HG03439 (cell line): ENCODE results near the gene KDM4C.
"Not testable (repeated sequence)": the region's sequence is repeated elsewhere in the genome, so short reads cannot be mapped to it uniquely, and the experiment has no call there.

ENCODE experiments used
- ATAC-seq: cut with Tn5 transposase; IDR thresholded peaks from one replicate; pipeline ENCODE4 v1.9.1; 2021; ENCODE audit warnings: mild to moderate bottlenecking, moderate library complexity; ENCODE audit not compliant: unreplicated experiment

The KDM4C gene

GRCh38 chr9:7011395-7012067, 253.8 kb downstream of the KDM4C start:
- ATAC-seq, result no peak

DNA sequence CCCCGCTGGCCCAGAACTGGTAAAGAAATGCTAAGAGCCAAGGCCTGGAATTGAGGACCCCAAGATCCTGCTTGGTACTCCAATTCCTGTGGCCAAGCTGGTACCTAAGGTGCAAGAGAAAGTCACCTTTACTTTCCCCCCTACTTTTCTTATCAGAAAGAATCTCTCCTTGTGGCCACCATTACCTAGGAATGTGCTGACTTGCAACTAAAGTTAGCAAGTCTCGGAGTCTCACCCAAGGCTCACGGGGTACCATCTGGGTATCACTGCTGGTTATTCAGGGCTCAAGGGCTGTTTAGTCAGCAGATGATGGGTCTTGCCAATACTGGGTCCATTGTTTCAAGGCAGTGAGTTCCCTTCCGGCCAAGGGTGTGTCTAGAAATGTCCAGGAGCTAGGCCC, 270.2 kb downstream of the KDM4C start:
- no peak for ATAC-seq

- no peak for ATAC-seq
Observed at GRCh38 chr9:7028591-7028990, 270.8 kb downstream of the KDM4C start.

- ATAC-seq, result not testable (repeated sequence)
Observed at GRCh38 chr9:7030943-7031342, 273.2 kb downstream of the KDM4C start.

DNA sequence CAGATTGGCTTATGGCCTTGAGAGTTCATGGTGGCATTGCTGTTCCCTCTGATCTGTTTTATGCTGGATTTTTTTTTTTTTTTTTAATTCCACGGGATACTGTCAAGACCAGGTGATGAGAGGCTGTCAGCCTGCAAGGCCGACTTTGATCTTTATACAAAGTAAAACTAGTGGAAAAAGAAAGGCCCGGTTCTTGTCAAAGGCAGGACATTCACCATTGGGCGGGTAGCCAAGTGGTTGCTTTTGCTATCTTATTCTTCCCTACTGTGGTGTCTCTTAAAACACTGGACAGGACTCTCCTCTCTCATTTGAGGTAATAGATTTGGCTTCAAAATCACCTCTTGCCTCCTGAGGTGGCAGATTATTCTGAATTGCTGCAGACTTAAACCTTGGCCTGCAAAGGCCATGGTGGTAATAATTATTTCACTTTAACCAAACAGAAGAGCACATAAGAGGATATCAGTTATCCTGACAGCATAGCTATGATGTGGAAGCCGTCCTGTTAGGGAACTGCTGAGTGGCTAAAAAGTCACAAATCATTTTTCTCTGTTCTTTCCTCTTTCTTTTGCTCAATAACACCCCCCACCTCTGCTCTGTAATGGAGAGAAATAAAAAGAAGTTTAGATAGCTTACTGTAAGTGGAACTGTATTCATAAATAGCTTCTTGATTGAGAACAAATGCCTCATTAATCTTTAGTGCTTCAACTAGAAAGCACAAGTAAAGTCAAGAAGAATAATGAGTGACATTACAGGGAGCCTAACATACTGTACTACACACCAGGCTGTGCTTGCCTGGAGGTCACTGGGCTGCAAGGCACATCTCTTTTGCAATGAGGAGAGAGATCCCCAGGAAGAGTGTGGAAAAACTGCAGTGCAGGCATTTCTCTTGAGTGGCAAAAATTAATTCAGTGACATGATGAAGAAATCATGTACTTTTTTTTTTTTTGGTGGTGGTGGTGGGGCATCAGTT, 275.6 kb downstream of the KDM4C start:
- no peak for ATAC-seq

DNA sequence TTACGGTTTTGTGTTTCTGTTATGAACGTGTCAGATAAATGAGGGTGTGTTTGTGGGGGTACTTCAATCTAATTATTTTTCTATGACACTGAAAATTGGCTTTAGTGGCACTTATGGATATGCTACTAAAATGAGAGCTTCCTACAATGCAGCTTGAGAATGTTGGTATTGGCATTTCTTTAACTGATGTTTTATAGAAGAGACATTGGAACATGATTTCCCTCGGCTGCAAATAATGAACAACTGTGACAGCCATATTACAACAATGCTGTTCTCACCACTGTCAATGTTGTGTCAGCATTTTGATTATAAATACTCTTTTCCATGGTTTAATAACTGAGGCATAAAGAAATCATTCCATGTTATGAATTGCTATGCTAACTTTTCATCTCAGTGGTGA, 279.4 kb downstream of the KDM4C start:
- no peak for ATAC-seq

DNA sequence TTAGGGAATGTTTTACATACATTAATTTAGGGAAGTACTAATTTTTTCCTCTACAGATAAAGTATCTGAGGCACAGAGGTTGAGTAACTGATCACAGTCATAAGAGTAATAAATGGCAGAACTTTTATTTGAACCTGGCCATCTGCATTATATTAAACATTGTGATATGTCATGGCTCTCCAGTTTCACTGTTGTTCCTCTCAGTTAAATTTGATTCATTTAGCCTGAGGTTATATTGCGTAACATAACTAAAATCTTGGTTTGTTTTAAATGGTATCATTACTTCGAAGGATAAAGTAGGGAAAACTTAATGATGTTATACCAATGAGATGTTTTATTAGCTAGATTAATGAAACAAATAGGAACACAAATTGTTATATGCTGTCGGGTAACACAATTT, 284.4 kb downstream of the KDM4C start:
- ATAC-seq, result no peak

DNA sequence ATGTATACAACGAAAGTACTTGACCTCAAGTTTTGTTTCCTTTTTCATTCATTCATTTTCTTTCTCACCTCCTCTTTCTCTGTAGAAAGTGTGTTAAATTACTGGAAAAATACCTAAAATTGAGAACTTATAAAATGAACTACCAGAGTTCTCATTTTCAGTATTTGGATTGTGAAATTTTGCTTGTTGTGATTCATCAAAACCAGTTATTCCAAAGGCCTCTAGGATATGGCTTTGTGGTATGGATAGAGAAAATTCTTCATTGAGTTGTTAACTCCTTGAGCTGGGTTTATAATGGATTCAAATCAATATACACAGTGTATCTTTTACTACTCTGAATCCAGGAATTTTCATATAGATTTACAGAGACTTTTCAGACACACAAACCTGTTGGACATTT, 287.6 kb downstream of the KDM4C start:
- ATAC-seq, result no peak

DNA sequence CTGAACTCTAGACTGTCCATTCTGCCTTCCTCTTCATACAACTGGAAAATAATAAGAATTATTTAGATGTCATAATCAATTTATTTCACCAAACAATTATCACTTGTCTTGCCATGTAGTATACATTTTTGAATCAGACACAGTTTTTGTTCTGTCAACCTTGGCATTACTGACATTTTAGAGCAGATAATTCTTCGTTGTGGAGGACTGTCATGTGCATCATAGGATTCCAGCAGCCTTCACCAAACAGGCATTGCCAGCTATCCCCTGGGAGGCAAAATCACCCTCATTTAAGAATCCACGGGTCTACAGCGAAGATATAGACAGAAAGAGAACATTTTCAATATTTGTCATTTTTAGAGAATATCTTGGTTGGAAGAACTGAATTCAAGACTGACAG, 293.9 kb downstream of the KDM4C start:
- ATAC-seq, result no peak

- ATAC-seq, result no peak
Observed at GRCh38 chr9:7053903-7054302, 296.1 kb downstream of the KDM4C start.

DNA sequence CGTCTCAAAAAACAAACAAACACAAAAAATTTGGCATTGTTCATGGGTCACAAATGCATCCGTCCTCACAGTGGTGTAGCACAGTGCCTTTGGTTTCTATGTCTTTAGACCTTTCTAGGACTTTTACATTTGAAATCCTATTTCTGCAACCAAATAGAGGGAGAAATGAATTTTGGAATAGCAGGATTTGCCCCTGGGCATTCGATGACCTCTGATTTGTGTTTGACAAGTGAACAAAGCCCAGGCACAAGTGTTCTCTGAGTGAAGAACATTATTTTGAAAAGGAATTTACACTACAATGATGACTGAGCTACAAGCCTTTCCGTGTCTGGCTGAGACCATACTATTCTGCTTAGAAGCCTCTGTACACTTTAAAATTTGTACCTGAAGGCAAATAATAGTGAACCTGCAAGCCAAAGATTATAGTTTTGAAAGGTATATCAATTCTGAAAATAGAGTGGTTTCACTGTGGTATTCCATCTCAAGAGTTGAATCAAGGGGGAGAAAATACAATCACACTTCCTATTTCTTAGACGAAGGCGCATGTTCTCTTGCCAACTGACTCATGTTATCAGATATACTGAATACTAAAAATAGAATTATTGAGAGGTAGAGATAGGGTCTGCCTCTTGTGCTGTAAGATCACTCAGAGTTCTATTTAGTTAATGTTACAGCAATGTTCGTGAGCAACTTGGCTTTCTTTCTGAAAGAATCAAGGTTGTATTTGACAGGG, 297.6 kb downstream of the KDM4C start:
- no peak for ATAC-seq

DNA sequence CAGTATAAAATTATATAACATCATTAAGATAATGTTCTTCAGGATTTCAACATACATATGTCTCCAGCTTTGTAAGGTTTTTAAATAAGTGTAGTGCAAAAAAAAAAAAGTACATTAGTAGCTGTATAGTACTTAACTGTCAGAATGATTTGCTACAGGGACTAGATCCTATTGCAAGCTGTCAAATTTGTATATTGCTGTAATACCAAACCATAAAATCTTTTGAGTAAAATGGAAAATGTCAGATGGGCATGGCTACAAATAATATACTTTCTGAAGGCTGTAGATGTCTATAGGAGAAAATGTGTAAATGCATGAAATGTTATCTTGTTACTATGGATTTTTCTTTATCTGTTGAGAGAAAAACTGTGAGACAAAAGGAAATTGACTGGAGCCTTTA, 298.5 kb downstream of the KDM4C start:
- ATAC-seq, result no peak

DNA sequence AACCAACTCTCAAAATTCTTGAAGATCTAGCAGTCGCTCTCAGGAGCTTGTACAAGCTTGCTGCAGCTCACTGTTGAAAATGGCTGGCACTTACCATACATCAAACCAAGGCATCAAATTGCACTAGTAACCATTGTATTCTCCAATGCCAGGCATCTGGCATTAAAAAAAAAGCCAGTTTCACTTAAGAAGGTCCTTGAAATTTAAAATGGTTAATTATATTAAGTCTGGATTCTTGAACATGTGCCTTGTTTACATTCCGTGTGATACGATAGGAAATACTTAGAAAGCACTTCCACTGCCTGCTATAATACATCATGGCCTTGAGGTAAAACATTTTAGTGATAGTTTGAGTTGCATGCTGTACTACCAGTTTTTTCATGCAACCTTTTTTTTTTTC, 300.7 kb downstream of the KDM4C start:
- ATAC-seq, result no peak

DNA sequence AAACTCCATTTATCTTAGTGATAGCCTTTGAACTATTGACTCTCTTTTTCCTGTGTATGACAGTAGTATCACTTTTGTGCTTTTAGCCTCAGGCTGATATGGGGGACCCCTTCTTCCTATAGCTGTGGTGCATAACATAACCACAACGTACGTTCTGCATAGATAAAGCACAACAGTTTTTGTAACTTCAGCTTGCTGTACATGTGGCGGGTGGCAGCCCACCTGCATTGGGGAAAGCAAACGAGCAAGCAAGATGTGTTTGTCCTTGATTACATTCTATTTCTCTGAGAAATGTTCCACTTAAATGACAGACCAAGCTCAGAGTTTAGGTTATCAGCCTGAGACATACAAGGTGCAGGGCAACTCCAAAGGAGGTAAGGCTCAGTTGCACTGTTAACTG, 309.4 kb downstream of the KDM4C start:
- no peak for ATAC-seq

GRCh38 chr9:7071916-7072315, 314.1 kb downstream of the KDM4C start:
- ATAC-seq, result no peak

DNA sequence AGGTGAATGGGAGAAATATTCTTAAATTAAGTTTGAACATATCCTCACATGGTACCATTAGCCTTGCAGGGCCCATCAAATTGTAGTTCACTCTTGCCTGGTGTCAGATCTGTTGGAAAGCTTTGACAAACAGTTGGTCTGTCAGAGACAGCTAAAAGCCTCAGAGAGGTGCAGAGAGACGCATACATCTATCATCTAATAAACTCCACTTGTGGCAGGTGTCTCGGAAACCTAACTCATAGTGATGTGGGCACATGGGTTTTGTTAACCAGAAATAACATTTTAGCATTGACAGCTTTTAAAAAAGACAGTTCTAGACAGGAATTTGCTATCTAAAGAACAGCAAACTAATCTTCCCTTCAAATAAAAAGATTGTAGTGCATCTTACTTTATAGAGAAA, 315.9 kb downstream of the KDM4C start:
- ATAC-seq, result no peak

DNA sequence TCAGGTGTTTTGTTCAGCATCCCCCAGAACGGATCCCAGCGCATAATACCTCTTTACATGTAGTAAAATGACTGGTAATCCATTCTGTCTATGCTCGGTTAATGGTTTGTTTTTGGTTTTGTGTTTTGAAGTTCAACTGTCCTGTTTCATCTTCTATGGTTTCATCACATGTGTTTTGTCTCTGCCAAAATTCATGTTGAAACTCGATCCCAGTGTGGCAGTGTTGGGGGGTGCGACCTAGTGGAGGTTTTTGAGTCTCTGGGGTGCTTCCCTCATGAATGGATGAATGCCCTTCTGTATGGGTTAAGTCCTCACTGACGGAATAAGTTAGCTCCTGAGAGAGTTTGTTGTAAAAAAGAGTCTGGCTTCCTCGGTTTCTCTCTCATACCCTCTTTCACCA, 317.4 kb downstream of the KDM4C start:
- ATAC-seq, result no peak

GRCh38 chr9:7079051-7079450, 321.3 kb downstream of the KDM4C start:
- ATAC-seq, result no peak

DNA sequence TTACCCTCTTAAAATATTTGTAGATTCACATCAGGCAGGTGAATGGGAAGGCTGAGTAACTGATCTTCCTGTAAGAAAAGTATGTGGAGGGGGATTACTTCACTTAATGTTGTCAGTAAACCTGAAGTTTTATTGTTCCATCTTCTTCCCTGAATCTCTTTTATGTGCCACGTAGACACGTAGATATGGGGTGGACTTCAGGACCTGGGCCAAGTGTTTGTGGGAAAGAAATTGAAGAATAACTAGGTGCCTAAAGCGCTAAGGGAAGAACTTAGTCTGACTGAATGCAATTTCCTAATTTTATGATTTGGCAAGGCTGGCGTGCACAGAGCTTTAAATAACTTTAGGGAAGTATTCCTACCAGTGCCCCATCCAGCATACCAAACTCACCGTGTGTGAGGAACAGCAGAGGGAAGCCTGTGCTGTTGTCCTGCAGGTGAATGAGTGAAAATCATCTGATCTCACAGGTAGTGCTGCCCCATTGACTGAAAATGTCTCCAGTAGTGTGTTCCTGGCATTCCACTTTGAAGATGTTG, 323.4 kb downstream of the KDM4C start:
- ATAC-seq, result no peak

GRCh38 chr9:7083192-7083591, 325.4 kb downstream of the KDM4C start:
- no peak for ATAC-seq

GRCh38 chr9:7085357-7085756, 327.6 kb downstream of the KDM4C start:
- ATAC-seq, result no peak
